Activated CD4-positive, CD25-positive, alpha-beta regulatory T cell treated with anti-CD3 and anti-CD28 coated beads, Interleukin-2, amount 50 U/mL, for 72 hours (primary cell): ENCODE data around the gene NTF3.
"Not testable (repeated sequence)": the region's sequence is repeated elsewhere in the genome, so short reads cannot be mapped to it uniquely, and the experiment has no call there.

Experiments
- DNase-seq: peaks from one replicate; pipeline ENCODE4 v3.0.0; 2021

Gene NTF3

DNA sequence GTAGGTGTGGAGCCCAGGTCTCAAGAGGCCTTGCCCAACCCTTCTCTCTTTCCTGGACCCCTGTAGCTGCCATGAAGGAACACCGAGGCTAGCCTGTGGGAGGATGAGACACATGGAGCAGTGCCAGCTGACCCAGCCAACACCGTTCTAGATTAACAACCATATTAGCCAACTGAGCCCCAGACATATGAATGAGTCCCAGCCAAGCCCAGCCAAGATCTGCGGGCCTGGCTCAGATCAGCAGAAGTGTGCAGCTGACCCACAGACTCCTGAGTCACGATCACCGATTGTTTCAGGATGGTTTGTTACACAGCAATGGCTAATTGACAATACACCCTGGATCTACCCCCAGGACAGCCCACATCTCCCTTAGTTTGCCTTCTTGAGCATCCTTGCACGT lies 82.1 kb downstream of the NTF3 start:
- DNase-seq: no peak

DNA sequence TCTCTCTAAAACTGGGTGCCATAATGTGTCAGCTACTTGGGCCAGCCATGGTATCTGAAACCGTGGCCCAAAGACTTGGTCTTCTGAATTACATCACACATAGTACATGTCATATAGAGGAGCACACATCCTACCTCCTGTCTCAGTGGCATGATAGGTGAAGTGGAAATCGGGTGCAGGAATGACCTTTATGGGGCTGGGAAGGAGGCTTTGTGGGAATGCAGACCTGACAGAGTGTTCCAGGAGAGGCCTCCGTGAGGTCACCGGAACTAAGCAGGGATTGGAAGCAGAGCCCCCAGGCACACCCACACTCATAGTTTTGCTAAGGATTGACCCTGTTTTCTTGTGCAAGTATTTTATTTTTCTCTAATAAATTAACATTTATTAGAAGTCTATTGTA lies 82.6 kb downstream of the NTF3 start:
- DNase-seq: no peak

DNA sequence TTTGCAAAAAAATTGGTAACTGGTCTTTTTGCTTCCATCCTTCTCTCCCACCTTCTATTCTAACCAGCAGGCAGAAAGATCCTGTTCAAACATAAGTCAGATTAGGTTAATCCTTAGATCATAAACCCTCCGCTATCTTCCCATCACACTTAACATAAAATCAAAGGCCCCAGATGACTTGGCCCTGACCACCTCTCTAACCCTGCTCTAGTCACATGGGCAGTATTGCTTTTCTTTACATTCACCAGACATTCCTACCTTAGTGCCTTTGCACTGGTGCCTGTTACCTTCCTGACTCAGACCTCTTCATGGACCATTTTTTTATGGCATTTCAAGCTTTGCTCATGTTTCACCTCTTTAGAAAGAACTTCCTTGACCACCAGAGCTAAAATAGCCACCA lies 83.5 kb downstream of the NTF3 start:
- no peak for DNase-seq

DNA sequence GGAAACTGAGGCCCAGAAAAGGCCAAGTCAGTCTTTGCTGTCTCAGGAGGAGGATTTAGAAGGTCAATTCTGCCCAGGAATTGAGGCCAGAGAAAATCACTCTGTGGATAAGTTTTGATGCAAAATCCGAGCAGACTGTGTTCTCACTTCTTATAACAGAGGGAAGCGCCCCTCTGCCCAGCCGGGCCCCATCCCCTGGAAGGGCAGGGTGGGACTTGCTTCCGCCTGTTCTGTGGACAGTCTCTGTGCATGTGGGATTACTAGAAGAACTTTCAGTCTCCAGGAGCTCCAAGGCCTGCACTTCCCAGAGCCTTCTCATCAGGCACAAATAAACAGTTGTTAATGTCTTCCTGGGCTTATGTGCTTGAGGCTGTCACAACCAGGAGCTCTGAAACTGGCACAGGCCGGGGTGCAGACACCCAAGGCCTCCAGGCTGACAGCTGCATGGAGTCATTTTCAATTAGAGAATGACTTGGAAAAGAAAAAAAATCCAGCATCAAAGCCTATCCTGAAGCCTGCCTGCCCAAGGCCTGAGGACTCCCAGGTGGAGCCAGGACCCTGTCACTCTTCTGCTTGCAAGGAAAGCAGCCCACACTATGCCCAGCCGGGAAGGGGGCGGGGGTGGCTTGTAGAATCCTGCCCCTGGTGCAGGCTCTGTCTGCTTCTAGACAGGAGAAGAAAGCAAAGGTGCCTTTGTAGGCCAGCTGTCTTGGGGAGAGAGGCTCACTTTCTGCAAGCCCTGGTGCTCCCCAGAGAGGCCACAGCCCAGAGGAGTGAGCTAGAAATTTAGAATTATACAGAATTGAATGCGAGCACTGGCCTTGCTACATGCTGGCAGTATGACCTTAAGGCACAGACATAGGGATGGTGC lies 84.7 kb downstream of the NTF3 start:
- no peak for DNase-seq

DNA sequence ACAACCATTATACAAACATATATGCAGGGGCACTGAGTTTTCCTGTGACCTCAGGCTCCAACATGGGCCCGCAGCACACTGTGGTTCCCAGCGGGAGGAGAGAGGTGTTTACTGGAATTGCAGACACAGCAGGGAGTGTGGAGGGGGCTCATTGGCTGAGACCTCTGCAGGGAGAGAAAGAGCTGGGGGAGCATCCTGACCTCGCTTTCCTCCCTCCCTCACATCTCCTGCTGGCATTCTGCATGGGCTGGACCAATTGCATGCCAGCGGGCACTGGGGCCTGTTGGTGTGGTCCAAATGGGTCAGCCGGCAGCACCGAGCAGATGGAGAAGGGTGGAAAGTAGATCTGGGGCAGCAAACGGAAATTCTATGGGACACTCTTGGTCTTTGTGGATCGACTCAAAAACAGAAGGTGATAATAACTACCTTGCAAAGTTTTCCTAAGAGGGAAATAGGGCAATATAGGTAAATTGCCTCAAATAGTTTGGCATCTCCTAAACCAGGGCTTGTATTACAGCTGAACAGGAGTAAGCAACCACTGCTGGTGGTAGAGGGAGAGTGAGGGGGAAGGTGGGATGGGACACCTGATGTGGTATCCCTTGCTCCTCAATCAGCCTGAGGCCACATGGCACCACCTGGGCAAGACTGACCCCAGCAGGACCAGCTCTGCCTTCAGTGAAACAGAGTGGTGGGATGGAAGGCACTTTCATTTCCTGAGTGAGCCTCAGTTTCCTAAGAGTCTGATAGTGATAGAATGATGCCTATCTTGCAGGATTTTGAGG lies 86.9 kb downstream of the NTF3 start:
- no peak for DNase-seq

DNA sequence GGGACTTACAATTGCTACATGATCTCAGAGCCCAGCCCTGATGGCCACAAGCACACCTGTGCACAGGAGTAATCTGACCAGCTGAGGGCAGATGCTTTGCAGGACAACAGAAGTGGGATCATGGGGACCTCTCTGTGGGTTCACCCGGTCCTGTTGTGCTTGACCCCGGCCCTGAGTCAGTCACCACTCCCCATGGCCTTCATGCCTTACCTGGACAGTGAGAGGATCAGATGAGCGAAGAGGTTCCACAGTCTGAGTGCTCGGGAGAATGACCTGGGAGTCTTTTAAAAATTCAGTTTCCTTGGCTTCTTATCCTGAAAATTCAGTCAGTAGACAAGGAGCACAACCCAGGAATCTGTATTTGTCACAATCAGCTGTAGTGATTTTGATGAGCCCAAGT lies 88.1 kb downstream of the NTF3 start:
- DNase-seq: no peak

DNA sequence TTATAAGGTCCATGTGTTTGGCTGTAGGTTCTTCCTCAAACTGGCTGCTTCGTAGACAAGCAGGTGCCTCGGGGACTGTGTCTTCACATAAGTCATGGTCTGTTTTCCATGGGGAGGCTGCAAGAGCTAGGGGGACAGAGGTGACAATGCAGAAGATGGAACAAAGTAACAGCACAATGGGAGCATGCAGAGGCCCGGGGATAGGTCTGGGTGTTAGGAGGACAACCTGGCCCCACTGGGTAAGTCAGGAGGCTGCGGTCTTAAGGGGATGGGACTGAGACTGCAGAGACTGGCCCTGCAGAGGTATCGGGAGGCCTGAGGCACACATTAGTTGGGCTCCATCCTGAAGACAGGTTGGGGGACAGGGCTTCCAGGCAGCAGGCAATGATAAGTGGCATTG lies 88.9 kb downstream of the NTF3 start:
- DNase-seq: no peak

DNA sequence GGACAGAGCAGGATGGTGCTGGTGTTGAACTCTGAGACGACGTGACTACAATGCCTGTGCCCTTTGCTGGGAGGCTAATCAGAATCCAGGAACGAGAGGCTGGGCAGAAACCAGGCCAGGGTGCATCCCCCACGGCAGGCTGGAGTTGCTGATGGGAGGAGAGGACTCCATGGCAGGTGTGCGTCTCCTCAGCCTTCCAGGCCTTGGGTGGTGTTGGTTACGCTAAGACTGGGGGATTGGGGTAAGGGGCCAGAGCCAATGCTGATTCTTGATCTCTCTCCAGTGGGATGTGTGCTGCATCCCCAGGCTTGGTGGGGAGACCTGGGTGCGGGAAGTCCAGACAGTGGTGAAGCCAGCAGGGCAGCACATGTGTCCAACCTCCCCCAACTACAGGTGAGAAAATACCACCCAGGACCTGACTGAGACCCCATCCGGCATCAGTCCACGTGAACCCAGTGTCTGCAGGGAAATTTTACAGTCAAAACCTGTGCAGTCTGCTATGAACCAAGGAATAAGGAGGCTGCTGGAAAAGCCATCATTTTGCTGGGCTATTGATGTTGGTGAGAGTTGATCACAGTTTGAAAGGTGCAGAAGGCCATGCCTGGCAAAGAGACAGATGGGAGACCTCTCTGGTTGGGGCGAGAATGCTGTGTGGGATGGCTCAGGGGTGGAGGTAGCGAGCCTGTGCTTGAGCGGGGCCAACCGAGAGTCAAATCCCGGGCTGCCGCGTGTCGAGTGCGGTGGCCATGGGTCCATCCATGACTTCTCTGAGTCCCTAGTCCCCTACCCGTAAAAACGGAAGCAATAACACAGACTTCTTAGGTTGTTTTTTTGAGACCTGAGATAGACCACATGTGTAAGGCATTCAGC lies 89.8 kb downstream of the NTF3 start:
- DNase-seq: no peak

DNA sequence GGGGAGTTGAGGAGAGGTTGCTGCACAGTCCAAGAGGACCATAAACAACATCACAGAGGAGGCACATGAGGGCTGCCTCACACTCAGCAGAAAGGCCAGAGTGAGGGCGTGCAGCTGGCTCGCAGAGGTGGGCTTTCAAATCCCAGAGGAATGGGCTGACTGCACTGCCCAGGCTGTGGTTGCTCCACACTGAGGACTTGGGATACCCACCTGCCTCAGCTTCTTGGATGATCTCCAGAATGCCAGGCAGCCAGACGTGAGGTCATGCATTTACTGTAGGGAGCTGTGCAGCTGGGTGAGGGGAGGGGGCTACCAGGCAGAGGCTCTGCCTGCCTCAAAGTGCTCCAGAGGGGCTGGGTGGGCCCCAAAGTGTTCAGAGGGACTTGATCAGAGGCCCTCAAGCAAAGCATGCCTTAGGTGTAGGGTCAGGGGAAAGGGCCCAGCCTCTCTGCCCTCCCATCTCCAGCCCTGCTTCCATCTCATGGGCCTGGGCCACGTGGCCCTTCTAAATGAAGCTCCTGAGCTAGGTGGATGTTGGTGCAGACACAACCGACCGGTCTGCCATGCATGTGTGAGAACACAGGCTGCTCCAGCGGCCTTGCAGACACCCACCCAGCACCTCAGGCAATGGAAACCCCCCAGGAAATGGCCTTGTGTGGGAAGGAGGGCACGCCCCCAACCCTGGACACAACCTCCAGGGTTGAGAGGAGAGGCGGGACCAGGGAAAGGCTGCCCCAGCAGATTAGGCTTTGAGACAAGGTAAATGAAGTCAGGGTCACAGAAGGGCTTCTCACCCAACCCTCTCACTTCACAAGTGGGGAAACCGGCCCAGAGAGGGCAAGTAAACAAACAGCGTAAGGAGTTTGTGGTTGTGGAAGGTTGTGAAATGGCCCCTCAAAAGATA lies 90.8 kb downstream of the NTF3 start:
- no peak for DNase-seq

DNA sequence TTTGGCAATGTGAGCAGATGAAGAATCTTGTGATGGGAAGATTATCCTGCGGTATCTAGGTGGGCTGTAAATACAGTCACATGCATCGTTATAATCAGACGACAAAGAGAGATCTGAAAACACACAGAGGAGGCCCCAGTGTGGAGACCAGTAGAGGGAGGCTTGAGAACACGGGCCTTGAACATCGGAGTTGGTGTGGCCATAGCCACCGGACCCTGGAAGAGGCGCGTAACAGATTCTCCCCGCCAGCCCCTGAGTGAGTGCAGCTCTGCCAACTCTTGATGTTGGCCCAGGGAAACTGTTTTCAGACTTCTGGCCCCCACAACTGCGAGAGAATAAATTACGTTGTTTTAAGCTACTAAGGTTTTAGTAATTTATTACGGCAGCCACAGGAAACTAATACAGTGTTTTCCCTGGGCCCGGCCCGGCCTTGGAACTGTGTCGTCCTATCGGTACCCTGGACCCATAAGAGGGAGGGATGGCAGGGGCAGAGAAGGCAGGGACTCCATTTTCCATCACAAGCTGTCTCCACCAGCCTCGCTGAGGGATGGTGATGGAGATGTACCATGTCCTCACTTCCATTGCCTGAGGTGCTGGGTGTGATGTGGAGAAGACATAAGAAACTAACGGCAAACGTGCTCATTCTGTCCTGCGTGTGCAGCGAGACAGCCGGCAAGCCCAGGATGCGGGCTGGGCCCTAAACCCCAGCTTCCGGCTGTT lies 91.6 kb downstream of the NTF3 start:
- no peak for DNase-seq

DNA sequence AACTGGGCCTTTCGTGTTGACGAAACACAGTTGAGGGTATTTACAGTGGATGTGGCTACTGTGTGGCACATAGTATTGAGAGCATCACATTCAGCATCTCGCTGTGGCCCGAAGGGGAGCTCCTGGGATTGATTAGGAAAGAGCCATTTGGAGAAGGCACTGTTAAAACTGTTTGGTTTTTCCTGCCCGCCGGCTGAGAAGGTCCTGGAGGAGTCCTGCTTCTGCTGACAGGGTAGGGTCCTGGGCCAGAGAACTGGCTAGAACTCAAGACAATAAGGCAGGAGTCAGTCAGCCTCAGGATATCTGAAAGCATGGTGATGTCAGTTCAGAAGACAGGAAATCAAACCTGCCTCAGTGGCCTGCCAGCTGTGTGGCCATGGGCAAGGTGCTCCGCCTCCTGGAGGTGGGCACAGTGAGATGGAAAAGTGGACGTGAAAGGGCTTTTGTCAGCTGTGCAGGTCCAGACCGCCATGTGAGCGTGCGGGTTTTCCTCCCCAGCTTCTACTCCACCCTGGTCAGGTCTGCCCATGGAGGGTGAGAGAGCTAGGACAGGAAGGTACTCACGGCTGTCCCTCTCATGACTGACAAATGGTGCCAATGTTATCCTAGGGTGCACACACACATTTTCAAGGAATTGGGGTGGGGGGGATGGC lies 92.3 kb downstream of the NTF3 start:
- DNase-seq: no peak

DNA sequence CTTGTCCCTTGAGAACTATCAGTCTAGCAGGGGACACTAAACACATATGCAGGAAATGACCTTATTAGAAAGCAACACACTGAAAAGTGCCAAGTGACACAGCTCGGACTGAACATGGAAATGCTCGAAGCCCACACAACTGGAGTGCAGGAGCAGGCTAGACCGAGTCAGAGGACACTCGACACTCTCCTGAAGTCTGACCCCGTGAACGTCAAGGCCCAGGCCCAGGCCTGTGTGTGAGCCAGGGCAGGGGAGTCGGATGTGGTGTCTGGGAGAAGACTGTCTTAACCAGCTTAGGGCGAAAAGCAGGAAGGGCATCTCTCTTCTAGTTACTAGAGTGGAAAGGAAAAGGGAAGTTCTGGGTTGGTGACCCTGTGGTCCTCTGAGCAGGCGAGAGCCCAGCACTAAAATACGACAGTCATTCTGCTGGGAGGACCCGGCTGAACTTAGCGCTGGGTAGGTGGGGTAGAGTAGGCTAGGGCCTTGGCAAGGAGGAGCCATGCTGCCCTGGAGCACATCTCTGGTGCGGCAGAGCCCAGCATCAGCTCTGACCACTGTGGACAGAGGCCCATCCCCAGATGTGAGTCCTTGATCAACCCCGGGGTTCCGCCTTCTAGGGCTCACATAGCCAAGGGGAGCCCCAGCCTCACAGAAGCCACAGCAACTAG lies 93.0 kb downstream of the NTF3 start:
- no peak for DNase-seq

DNA sequence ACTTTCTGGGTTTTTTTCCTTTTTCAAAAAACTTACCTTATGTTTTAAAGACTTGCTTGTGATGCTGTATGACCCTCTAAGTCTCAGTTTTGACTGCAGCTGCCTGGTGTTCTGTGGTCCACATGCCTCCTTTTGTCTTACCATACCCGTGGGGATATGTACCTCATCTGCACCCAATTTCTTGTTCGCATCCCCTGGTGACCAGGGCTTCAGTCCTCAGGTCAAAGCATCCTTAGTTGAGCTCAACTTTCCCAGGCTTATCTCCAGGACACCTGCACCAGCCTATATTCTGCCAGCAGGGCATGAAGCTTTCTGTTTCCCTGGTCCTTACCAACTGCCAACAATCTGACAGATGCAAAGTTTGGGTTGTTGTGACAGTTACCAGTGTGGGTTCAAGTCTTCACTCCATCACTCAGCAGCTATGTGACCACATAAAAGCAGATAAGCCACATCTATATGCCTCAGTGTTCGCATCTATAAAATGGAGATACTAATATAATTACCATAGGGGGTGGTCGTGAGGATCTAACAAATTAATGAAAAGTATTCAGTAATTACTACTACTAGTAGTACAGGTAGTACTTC lies 94.0 kb downstream of the NTF3 start:
- DNase-seq: no peak

DNA sequence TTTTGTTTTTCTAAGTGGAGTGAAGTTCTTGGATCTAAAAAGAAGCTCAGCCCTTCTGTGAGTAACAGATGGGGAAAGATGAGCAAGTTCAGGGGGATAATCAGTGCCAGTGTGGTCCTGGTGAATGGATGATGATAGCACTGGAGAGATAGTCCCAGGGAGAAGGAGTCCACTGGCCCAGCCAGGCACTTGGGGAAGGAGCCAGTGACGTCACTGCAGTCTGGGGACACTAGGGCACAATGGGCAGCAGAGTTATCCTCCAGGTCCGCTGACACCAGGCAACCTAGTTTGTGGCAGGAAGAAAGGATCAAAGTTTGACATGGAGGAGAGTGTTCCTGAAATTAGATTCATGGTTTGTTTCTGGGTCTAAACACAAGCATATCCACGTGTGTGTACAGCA lies 101.5 kb downstream of the NTF3 start:
- DNase-seq: no peak

DNA sequence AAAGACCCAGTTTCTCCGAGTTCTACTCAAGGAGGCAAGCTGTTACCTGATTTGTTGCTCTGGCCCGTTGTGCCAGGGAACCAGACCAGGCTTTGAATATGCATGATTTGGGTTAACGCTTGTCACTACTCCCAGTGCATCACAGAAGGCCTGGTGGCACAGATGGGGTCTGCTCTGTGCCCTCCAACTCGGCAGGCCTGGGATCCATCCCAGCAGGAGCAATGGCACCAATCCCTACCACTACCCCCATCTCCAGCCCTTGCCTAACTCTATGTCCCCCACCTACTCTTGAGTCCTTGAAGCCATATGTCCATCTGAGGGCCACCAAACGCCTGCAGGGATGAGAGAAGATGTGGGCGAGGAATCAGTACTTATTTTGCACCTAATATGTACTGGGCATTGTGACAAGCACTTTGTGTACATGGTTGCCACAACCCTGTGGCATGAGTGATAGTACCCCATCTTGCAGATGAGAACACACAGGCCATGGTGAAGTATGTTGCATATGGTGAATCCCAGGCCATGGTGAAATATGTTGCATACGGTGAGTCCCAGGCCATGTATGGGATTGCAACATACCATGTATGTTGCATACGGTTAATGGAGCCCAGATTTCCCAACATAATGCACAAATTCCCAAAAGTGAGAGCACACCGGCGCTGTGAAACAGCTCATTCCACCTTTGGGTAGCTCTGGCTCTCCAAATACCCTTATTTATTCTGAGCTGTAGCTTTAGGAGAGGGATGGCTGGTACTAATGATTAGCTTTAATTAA lies 102.7 kb downstream of the NTF3 start:
- no peak for DNase-seq

DNA sequence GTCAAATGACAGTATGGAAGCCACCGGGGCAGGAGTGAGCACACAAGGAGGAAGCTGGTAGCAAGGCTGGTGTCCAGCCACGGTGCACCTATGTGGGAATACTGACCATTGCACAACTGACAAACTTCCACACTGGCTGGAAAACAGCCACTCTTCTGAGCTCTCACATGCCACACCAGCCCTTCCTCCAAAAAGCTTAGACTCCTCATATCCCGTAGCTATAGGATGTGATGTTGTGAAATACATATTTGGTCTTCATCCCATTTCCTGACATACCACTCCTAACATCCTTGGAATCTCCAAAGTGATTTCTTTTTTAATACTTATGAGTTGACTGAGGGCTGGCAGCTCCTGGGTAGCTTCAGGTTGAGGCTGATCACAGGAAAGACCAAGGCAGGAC lies 103.6 kb downstream of the NTF3 start:
- no peak for DNase-seq

DNA sequence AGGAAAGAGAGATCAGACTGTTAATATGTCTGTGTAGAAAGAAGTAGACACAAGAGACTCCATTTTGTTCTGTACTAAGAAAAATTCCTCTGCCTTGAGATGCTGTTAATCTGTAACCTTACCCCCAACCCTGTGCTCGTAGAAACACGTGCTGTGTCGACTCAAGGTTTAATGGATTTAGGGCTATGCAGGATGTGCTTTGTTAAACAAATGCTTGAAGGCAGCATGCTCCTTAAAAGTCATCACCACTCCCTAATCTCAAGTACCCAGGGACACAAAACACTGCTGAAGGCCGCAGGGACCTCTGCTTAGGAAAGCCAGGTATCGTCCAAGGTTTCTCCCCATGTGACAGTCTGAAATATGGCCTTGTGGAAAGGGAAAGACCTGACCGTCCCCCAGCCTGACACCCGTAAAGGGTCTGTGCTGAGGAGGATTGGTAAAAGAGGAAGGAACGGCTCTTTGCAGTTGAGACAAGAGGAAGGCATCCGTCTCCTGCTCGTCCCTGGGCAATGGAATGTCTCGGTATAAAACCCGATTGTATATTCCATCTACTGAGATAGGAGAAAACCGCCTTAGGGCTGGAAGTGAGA lies 105.2 kb downstream of the NTF3 start:
- DNase-seq: not testable (repeated sequence)

DNA sequence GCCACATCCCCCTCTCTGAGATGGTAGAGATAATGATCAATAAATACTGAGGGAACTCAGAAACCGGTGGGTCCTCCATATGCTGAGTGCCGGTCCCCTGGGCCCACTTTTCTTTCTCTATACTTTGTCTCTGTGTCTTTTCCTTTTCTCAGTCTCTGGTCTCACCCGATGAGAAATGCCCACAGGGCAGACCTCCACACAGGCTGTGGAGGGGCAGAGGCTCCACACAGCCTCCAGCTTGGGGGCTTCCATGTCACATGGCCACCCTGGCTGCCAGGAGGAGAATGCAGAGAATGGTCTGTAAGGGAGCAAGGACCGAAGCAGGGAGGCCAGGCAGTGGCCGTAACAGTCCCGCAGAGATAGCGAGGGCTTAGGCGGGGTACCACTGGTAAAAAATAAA lies 105.9 kb downstream of the NTF3 start:
- no peak for DNase-seq
